Retina (tissue), 1 donor: Measurements from ENCODE around the gene LRRC37A2.
"Not testable (repeated sequence)": the region's sequence is repeated elsewhere in the genome, so short reads cannot be mapped to it uniquely, and the experiment has no call there.

Experiments
- DNase-seq: peaks from one replicate; pipeline ENCODE4 v3.0.0-alpha.2; 2016

The LRRC37A2 gene

GRCh38 chr17:46512168-46512567 lies at the start of gene LRRC37A2:
LRRC37A2 (plus strand) TSS chr17:46512468; CDS start chr17:46512713, 245 bp downstream.
- not testable (repeated sequence) for DNase-seq

- not testable (repeated sequence) for DNase-seq
Observed at GRCh38 chr17:46467618-46468017, 44.6 kb upstream of the LRRC37A2 start.

GRCh38 chr17:46474489-46474888 lies 37.8 kb upstream of the LRRC37A2 start:
- DNase-seq = not testable (repeated sequence)

GRCh38 chr17:46475583-46475982 lies 36.7 kb upstream of the LRRC37A2 start:
- not testable (repeated sequence) for DNase-seq

- not testable (repeated sequence) for DNase-seq
Observed at GRCh38 chr17:46478823-46479222, 33.4 kb upstream of the LRRC37A2 start.

GRCh38 chr17:46481310-46481709 lies 31.0 kb upstream of the LRRC37A2 start:
- DNase-seq = not testable (repeated sequence)

GRCh38 chr17:46492021-46492420 lies 20.2 kb upstream of the LRRC37A2 start:
- not testable (repeated sequence) for DNase-seq

- DNase-seq = not testable (repeated sequence)
Observed at GRCh38 chr17:46499437-46500139, 12.7 kb upstream of the LRRC37A2 start.

GRCh38 chr17:46505896-46506295 lies 6.4 kb upstream of the LRRC37A2 start:
- DNase-seq = not testable (repeated sequence)

- DNase-seq = not testable (repeated sequence)
Observed at GRCh38 chr17:46534716-46535115, 22.4 kb downstream of the LRRC37A2 start.

- not testable (repeated sequence) for DNase-seq
Observed at GRCh38 chr17:46548607-46549006, 36.3 kb downstream of the LRRC37A2 start.

GRCh38 chr17:46559155-46559554 lies 46.9 kb downstream of the LRRC37A2 start:
- not testable (repeated sequence) for DNase-seq

- not testable (repeated sequence) for DNase-seq
Observed at GRCh38 chr17:46560048-46560447, 47.8 kb downstream of the LRRC37A2 start.

- DNase-seq = not testable (repeated sequence)
Observed at GRCh38 chr17:46566284-46566683, 54.0 kb downstream of the LRRC37A2 start.

GRCh38 chr17:46566980-46567379 lies 54.7 kb downstream of the LRRC37A2 start:
- DNase-seq = not testable (repeated sequence)

GRCh38 chr17:46571796-46572195 lies 59.5 kb downstream of the LRRC37A2 start:
- DNase-seq = not testable (repeated sequence)

GRCh38 chr17:46579083-46580075 lies 67.1 kb downstream of the LRRC37A2 start, which contains the start of gene ARL17A:
ARL17A (minus strand) TSS chr17:46579691; CDS start chr17:46576322, 3,369 bp downstream.
- DNase-seq = not testable (repeated sequence)

GRCh38 chr17:46580082-46580481 lies 67.8 kb downstream of the LRRC37A2 start:
- DNase-seq = not testable (repeated sequence)

GRCh38 chr17:46585444-46585843 lies 73.2 kb downstream of the LRRC37A2 start:
- DNase-seq = not testable (repeated sequence)

GRCh38 chr17:46590157-46591146 lies 78.2 kb downstream of the LRRC37A2 start, which contains the start of gene NSF:
NSF (plus strand) TSS chr17:46590669; CDS start chr17:46590776, 107 bp downstream.
- DNase-seq = not testable (repeated sequence)

GRCh38 chr17:46591332-46591731 lies 79.1 kb downstream of the LRRC37A2 start:
- DNase-seq = not testable (repeated sequence)
